Measurements from ENCODE around the gene ADO.

The ADO gene

DNA sequence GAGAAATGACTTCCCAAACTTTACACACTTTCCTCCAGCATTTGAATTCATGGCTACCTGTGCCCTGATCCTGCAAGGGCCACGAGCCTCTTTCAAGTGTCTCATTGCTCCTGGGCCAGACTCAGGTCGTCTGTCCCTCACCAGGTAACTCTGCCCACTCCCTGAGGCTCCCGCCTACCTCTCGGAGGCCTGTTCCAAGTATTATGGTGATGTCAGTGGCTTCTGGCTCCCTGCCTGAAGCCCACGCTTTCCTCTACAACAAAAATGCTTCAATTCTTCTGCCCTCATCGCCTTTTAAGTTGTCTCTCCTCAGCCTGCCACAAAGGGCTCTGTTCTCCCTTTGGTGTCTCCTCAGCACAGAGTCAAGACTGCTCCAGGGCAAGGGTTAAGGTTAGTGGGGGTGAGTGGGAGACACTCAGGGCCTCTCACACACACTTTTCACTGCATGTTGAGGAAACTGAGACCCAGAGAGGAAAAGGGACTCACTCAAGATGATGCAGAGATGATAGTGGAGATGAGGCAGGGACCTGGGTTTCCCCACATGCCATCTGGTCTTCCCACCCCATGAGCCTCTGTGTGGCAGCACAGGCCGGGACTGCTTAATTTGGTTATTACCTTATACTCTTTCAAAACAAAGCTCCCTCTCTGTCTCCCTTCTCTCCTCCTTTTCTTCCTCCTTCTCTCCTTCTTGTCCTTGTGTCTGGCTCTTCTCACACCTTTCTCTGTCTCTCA lies 39.9 kb downstream of the ADO start:
- TF ChIP-seq, protein P1, sequence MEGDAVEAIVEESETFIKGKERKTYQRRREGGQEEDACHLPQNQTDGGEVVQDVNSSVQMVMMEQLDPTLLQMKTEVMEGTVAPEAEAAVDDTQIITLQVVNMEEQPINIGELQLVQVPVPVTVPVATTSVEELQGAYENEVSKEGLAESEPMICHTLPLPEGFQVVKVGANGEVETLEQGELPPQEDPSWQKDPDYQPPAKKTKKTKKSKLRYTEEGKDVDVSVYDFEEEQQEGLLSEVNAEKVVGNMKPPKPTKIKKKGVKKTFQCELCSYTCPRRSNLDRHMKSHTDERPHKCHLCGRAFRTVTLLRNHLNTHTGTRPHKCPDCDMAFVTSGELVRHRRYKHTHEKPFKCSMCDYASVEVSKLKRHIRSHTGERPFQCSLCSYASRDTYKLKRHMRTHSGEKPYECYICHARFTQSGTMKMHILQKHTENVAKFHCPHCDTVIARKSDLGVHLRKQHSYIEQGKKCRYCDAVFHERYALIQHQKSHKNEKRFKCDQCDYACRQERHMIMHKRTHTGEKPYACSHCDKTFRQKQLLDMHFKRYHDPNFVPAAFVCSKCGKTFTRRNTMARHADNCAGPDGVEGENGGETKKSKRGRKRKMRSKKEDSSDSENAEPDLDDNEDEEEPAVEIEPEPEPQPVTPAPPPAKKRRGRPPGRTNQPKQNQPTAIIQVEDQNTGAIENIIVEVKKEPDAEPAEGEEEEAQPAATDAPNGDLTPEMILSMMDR (IDR thresholded peaks at IDR 0.05; ENCODE audit: low read depth, low read length) = no peak
- no peak for DNase-seq
- no peaks in the 10 kb centered on the region for H3K36me3 ChIP-seq
- H3K9me3 ChIP-seq (ENCODE audit: severe bottlenecking) = peaks cover 4% of the 10 kb centered on the region
- H3K4me3 ChIP-seq (ENCODE audit: low read depth, low read length) = no peak overlapping the region
- H3K27ac ChIP-seq = no peak overlapping the region
- peaks cover 37% of the 10 kb centered on the region for H3K27me3 ChIP-seq (ENCODE audit: insufficient read depth, low read depth, severe bottlenecking)

DNA sequence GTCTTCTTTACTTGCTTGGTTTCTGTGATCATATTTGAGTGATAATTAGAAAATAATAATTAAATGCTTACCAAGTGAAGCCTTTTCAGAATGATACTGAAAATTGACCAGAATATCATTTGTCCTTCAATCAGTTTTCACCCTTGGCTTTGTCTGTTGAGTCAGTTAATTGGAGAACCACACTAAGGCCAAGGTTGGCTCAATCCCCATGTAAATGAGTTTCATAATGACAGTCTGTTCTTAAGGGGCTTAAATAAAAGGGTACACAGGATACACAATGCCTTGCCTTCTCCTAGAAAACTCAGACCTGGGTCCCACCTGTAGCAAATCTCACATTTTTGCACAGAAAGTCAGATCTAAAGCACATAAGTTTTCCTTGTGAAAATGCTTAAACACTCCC lies 42.9 kb downstream of the ADO start:
- Histone ChIP-seq H3K4me3 (ENCODE audit: low read depth, low read length) (no peak overlapping the region), H3K27ac (no peak overlapping the region), H3K9me3 (ENCODE audit: severe bottlenecking) (peaks cover 4% of the 10 kb centered on the region), H3K27me3 (ENCODE audit: insufficient read depth, low read depth, severe bottlenecking) (peaks cover 35% of the 10 kb centered on the region), H3K36me3 (no peaks in the 10 kb centered on the region)
- TF ChIP-seq, protein P1 (IDR thresholded peaks at IDR 0.05; ENCODE audit: low read depth, low read length) = no peak
- DNase-seq = no peak

DNA sequence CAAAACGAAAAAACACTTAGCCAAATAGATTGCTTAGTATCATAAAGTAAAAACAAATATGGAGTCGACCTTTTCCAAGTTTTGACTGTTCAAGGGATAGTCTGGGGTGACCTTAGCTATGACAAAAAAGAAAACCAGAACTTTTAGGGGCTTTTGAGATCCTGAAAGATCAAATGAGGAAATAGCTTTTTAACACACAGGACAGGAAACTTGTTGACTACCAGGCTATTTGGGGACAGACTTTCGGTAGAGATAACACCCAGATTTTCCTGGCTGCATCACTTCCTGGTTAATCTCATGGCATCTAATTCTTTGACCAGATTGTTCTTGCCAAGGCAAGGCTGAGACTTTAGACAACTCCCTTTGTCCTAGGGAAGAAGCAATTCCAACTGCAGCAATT lies 46.1 kb downstream of the ADO start:
- Histone ChIP-seq H3K9me3 (ENCODE audit: severe bottlenecking) (peaks cover 4% of the 10 kb centered on the region), H3K36me3 (no peaks in the 10 kb centered on the region), H3K27me3 (ENCODE audit: insufficient read depth, low read depth, severe bottlenecking) (peaks cover 48% of the 10 kb centered on the region), H3K4me3 (ENCODE audit: low read depth, low read length) (no peak overlapping the region), H3K27ac (no peak overlapping the region)
- TF ChIP-seq, protein P1 (IDR thresholded peaks at IDR 0.05; ENCODE audit: low read depth, low read length) = no peak
- no peak for DNase-seq

DNA sequence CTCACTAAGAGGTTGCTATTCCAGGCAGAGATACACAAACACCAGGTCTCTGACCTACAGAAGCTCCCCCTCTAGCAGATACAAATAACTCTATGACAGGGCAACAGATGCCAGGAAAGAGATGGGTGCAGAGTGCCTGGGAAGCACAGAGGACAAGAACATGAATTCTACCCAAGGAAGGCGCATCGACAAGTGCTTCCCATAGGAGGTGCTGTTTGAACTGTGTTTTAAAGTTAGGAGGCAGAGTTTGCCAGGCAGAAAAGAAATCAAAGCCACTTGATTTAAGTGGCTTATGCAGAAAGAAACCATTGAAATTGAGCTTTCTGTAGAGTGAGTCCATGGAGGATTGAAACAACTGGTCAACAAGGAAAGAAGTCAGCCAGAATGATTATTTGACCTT lies 46.9 kb downstream of the ADO start:
- Histone ChIP-seq H3K27me3 (ENCODE audit: insufficient read depth, low read depth, severe bottlenecking) (peaks cover 51% of the 10 kb centered on the region), H3K36me3 (no peaks in the 10 kb centered on the region), H3K9me3 (ENCODE audit: severe bottlenecking) (peaks cover 4% of the 10 kb centered on the region), H3K27ac (no peak overlapping the region), H3K4me3 (ENCODE audit: low read depth, low read length) (no peak overlapping the region)
- TF ChIP-seq, protein P1 (IDR thresholded peaks at IDR 0.05; ENCODE audit: low read depth, low read length) = peak; percentile 31; the same call in 1 of the 2 replicates
- no peak for DNase-seq

DNA sequence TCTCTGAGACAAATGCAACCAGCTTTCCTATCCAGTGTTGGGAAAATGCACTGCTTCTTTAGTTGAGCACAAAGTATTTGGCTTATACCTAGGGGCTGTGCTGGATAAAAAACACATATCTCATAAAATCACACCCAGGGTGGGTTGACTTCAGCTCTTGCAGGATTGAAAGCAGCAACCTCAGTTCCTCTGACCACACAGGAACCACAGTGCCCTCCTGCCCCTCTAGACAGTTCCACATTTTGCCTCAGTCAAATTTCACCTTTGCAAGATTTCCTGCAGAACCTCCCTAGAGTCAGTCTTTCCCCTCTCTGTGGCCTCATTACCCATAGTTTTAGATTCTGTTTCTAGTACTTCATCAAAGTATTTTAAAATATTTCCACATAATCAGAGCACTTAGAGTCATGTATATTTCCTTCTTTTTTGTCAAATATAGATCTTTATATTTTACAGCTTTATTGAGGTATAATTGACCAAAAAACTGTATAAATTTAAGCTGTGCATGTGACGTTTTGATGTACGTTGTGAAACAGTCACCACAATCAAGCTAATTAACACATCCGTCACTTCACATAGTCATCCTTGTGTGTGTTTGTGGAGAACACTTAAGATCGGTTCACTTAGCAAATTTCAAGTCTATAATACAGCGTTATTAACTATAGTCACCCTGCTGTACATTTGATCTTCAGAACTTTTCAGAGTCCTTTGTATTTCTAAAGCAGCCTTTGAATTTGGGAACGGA lies 48.6 kb downstream of the ADO start:
- Histone ChIP-seq H3K27me3 (ENCODE audit: insufficient read depth, low read depth, severe bottlenecking) (peaks cover 60% of the 10 kb centered on the region), H3K27ac (no peak overlapping the region), H3K9me3 (ENCODE audit: severe bottlenecking) (no peaks in the 10 kb centered on the region), H3K36me3 (no peaks in the 10 kb centered on the region), H3K4me3 (ENCODE audit: low read depth, low read length) (no peak overlapping the region)
- no peak for DNase-seq
- TF ChIP-seq, protein P1 (IDR thresholded peaks at IDR 0.05; ENCODE audit: low read depth, low read length) = no peak

Measured in WERI-Rb-1 (cell line).